Hepatocyte (in vitro differentiated cells): Measurements from ENCODE around the gene HOXC6. TPM values are rescaled to one million over a fixed set of nuclear protein-coding genes. Genes with fewer than 3 reads are reported as not detected.

Experiments used
- DNase-seq: peaks from one replicate; pipeline ENCODE4 v3.0.0-alpha.2; 2016; ENCODE audit warnings: low spot score
- H2AFZ ChIP-seq: fragments of 200-600 bp; sonication (generic); 2 replicates; pipeline ENCODE4 v1.6.0; 2016; ENCODE audit warnings: antibody characterized with exemption, mild to moderate bottlenecking
- H3K27ac ChIP-seq: fragments of 200-600 bp; sonication (generic); 2 replicates; pipeline ENCODE4 v1.5.1; 2016; ENCODE audit warnings: mild to moderate bottlenecking
- H3K27me3 ChIP-seq: fragments of 200-600 bp; sonication (generic); 2 replicates; pipeline ENCODE4 v1.6.1; 2016
- H3K36me3 ChIP-seq: fragments of 200-600 bp; sonication (generic); replicated peaks from 2 replicates; pipeline ENCODE4 v1.5.1; 2016; ENCODE audit warnings: low read depth; ENCODE audit not compliant: insufficient read depth
- H3K4me1 ChIP-seq: fragments of 200-600 bp; sonication (generic); 2 replicates; pipeline ENCODE4 v1.5.1; 2016; ENCODE audit warnings: mild to moderate bottlenecking, moderate library complexity; ENCODE audit not compliant: insufficient read depth
- H3K4me2 ChIP-seq: fragments of 200-600 bp; sonication (generic); 2 replicates; pipeline ENCODE4 v1.6.0; 2016
- H3K4me3 ChIP-seq: fragments of 200-600 bp; sonication (generic); 2 replicates; pipeline ENCODE4 v1.5.1; 2016; ENCODE audit warnings: mild to moderate bottlenecking
- H3K79me2 ChIP-seq: fragments of 200-600 bp; sonication (generic); 2 replicates; pipeline ENCODE4 v1.6.0; 2017; ENCODE audit warnings: mild to moderate bottlenecking
- H3K9me2 ChIP-seq: fragments of 200-600 bp; sonication (generic); replicated peaks from 2 replicates; pipeline ENCODE4 v1.6.0; 2017; ENCODE audit warnings: mild to moderate bottlenecking; ENCODE audit not compliant: insufficient read depth
- H3K9me3 ChIP-seq: fragments of 200-600 bp; sonication (generic); 2 replicates; pipeline ENCODE4 v1.5.1; 2016; ENCODE audit warnings: low read depth, mild to moderate bottlenecking
- H4K20me1 ChIP-seq: fragments of 200-600 bp; sonication (generic); 2 replicates; pipeline ENCODE4 v1.6.0; 2016; ENCODE audit warnings: mild to moderate bottlenecking; ENCODE audit not compliant: insufficient read depth, poor library complexity, severe bottlenecking
- EZH2 ChIP-seq: fragments of 200-600 bp; sonication (generic); IDR thresholded peaks from 2 replicates; pipeline ENCODE4 v1.6.1; 2016; ENCODE audit warnings: antibody characterized with exemption, mild to moderate bottlenecking, borderline replicate concordance
- EZH2phosphoT487 ChIP-seq: fragments of 200-600 bp; sonication (generic); IDR thresholded peaks from one replicate; pipeline ENCODE4 v1.6.1; 2018; ENCODE audit warnings: antibody characterized with exemption, mild to moderate bottlenecking, low read depth, moderate library complexity; ENCODE audit not compliant: unreplicated experiment, severe bottlenecking
- WGBS: methylation state at CpG from one replicate; pipeline ENCODE4 v1.1.6; 2016; ENCODE audit warnings: low lambda C conversion rate; ENCODE audit errors: missing lambda C conversion rate; 5-methylcytosine and 5-hydroxymethylcytosine counted together
- polyA plus RNA-seq: library from polyadenylated mRNA; unstranded; fragments of >200 nt; fragmentation: Nextera tagmentation; extraction: Ambion mirVana; gene quantifications from 2 replicates; pipeline ENCODE4 v1.2.1, GENCODE V29; 2016
- total RNA-seq: library from RNA; depleted of rRNA; stranded (reverse); fragments of >200 nt; gene quantifications from 2 replicates; pipeline ENCODE4 v1.2.3, GENCODE V29; 2014
- TF ChIP-seq, protein P1 (sequence below): fragments of 200-600 bp; sonication (generic); IDR thresholded peaks from 2 replicates; pipeline ENCODE4 v1.5.1; 2016; ENCODE audit warnings: antibody characterized with exemption, mild to moderate bottlenecking; ENCODE audit not compliant: poor library complexity

Gene HOXC6
- total and polyA plus RNA-seq, 2 experiments from 2014 or later: 4.5 to 11.1 TPM

GRCh38 chr12:54034785-54035310 lies 6.6 kb downstream of the HOXC6 start:
- no peaks in the 10 kb centered on the region for H3K9me2 ChIP-seq
- H3K79me2 ChIP-seq: no peaks in the 10 kb centered on the region
- H3K4me2 ChIP-seq: peak overlapping the region; percentile 79
- peaks cover 36% of the 10 kb centered on the region for H3K4me1 ChIP-seq
- DNase-seq: no peak
- no peaks in the 10 kb centered on the region for H4K20me1 ChIP-seq
- H3K9me3 ChIP-seq: no peaks in the 10 kb centered on the region
- H3K27ac ChIP-seq: no peak overlapping the region
- no peak overlapping the region for H2AFZ ChIP-seq
- no peaks in the 10 kb centered on the region for H3K36me3 ChIP-seq
- no peak overlapping the region for H3K4me3 ChIP-seq
- 51% methylated on average over 22 of the region's 22 CpGs for WGBS
- peaks cover 75% of the 10 kb centered on the region for H3K27me3 ChIP-seq
- TF ChIP-seq, protein P1, sequence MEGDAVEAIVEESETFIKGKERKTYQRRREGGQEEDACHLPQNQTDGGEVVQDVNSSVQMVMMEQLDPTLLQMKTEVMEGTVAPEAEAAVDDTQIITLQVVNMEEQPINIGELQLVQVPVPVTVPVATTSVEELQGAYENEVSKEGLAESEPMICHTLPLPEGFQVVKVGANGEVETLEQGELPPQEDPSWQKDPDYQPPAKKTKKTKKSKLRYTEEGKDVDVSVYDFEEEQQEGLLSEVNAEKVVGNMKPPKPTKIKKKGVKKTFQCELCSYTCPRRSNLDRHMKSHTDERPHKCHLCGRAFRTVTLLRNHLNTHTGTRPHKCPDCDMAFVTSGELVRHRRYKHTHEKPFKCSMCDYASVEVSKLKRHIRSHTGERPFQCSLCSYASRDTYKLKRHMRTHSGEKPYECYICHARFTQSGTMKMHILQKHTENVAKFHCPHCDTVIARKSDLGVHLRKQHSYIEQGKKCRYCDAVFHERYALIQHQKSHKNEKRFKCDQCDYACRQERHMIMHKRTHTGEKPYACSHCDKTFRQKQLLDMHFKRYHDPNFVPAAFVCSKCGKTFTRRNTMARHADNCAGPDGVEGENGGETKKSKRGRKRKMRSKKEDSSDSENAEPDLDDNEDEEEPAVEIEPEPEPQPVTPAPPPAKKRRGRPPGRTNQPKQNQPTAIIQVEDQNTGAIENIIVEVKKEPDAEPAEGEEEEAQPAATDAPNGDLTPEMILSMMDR: no peak

DNA sequence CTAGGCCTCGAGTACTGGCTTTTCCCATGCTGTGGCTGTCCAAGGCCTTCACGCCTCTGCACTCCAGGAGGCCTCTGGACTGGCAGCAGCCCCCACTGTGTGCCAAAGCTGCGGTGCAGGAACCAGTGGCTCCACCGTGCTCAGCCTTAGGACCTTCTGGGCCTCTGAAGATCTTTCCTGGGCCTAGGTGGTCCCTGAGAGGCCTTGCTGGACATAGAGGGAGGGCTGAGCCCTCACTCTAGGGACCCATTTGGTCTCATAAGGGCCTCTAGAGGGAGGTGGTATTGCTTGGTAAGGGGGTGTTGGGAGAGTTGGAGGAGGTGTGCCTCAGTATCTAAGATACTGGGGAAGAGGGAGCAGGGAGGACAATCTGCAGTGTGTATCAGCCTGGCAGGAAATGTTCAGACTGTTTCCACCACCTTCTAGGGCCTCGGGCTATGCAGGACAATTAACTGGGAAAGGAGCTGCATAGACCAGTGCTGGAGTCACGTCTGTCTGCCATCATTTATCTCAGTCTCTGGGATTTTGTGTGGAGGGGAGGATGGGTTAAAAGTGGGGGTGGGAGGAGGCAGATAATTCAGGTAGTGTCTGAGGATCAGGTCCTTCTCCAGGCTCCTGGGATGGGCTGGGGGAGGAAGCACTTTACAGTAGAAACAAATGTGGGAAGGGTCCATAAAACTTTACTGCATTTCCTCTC lies 7.5 kb downstream of the HOXC6 start:
- DNase-seq: no peak
- no peaks in the 10 kb centered on the region for H4K20me1 ChIP-seq
- H3K36me3 ChIP-seq: no peaks in the 10 kb centered on the region
- no peak overlapping the region for H3K27ac ChIP-seq
- H3K9me2 ChIP-seq: no peaks in the 10 kb centered on the region
- no peaks in the 10 kb centered on the region for H3K79me2 ChIP-seq
- no peak overlapping the region for H3K4me2 ChIP-seq
- no peaks in the 10 kb centered on the region for H3K9me3 ChIP-seq
- peaks cover 31% of the 10 kb centered on the region for H3K4me1 ChIP-seq
- no peak for TF ChIP-seq EZH2phosphoT487
- TF ChIP-seq, protein P1: no peak
- no peak for TF ChIP-seq EZH2
- H2AFZ ChIP-seq: no peak overlapping the region
- WGBS: 74% methylated on average over 6 of the region's 6 CpGs
- H3K4me3 ChIP-seq: no peak overlapping the region
- peaks cover 75% of the 10 kb centered on the region for H3K27me3 ChIP-seq

GRCh38 chr12:54036620-54037359 lies 8.6 kb downstream of the HOXC6 start:
- Histone ChIP-seq H3K4me2 (no peak overlapping the region), H4K20me1 (no peaks in the 10 kb centered on the region), H3K27me3 (peaks cover 76% of the 10 kb centered on the region), H2AFZ (no peak overlapping the region), H3K36me3 (no peaks in the 10 kb centered on the region), H3K9me3 (no peaks in the 10 kb centered on the region), H3K79me2 (no peaks in the 10 kb centered on the region), H3K9me2 (no peaks in the 10 kb centered on the region), H3K4me1 (peaks cover 26% of the 10 kb centered on the region), H3K27ac (no peak overlapping the region), H3K4me3 (no peak overlapping the region)
- no peak for TF ChIP-seq EZH2
- TF ChIP-seq, protein P1: no peak
- no peak for TF ChIP-seq EZH2phosphoT487
- DNase-seq: no peak
- 75% methylated on average over 14 of the region's 14 CpGs for WGBS
